ENCODE measurements around the gene TUBGCP3. TPM values are rescaled to one million over a fixed set of nuclear protein-coding genes. Genes with fewer than 3 reads are reported as not detected.

TUBGCP3 gene
- total and polyA plus RNA-seq, 2 donors (not counting 1 experiment from before 2014, with no cell fraction given) = 30.6 to 65.1 TPM

DNA sequence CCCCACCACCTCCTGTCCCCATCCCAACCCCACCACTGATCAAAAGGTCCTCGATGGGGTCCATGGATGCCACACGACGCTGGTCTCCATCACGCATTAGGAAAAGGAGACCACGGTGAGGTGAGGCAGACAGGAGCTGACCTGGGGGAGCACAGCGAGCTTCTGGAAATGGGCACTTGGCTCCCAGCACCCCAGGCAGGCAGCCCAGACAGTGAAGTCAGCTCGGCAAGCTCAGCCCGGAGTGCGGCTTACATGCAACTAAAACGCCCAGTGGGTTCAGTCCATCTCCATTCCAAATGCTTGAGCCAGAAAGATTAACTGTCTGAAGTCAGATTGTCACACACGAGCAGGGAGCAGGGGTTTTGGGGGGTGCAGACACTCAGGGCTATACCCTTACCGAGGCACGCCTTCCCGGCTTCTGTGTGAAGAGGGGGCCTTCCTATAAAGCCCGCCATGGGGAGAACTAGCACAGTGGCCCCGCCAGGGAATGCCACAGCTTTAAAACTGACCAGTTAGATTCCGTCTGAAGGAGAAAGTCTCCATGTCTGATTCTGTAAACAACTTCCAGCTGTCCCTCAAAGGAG lies 132.4 kb downstream of the TUBGCP3 start:
- ChIA-PET POLR2A (no interaction called here), CTCF (no interaction called here)
- Mint-ChIP-seq H3K4me1 (no peaks in the 10 kb centered on the region), H3K9me3 (ENCODE audit: insufficient read depth) (peaks cover 11% of the 10 kb centered on the region), H3K27ac (no peak overlapping the region), H3K4me3 (no peak overlapping the region), H3K27me3 (no peaks in the 10 kb centered on the region)
- no peak overlapping the region for H3K4me2 ChIP-seq (replicated peaks; ENCODE audit: low read depth, low read length, poor library complexity, severe bottlenecking)
- no peaks in the 10 kb centered on the region for H3K36me3 ChIP-seq (replicated peaks in 1 of 2; ENCODE audit: control extremely low read depth in 1 of 2, control insufficient read depth in 1 of 2, extremely low read depth in 1 of 2, insufficient read depth in 2 of 2, low read length in 1 of 2)
- peaks cover 0 to 17% (median 3%) of the 10 kb centered on the region in 3 donors for H3K9me3 ChIP-seq (ENCODE audit: control extremely low read depth in 1 of 3, control insufficient read depth in 2 of 3, insufficient read depth in 1 of 3, low read length in 2 of 3)
- H3K27ac ChIP-seq (ENCODE audit: low read length in 2 of 2) = no peak overlapping the region
- no peaks in the 10 kb centered on the region for H3K79me2 ChIP-seq (ENCODE audit: control insufficient read depth, insufficient read depth, low read length)
- H3K27me3 ChIP-seq (replicated peaks in 1 of 4; ENCODE audit: control extremely low read depth in 1 of 4, control insufficient read depth in 3 of 4, insufficient read depth in 4 of 4, low read length in 3 of 4) = no peaks in the 10 kb centered on the region
- no peak overlapping the region for H2AFZ ChIP-seq (ENCODE audit: insufficient read depth, low read depth, low read length, poor library complexity, severe bottlenecking)
- ATAC-seq (ENCODE audit: low read depth) (no peak), DNase-seq (no peak)
- no peaks in the 10 kb centered on the region for H3K4me1 ChIP-seq (ENCODE audit: control insufficient read depth in 2 of 2, insufficient read depth in 2 of 2, low read length in 2 of 2)
- no peak overlapping the region for H3K9ac ChIP-seq (ENCODE audit: low read length)
- no peak for TF ChIP-seq EZH2 (IDR thresholded peaks at IDR 0.05; ENCODE audit: borderline replicate concordance, insufficient read depth, low read depth, low read length, poor library complexity, severe bottlenecking)
- TF ChIP-seq, protein P1, sequence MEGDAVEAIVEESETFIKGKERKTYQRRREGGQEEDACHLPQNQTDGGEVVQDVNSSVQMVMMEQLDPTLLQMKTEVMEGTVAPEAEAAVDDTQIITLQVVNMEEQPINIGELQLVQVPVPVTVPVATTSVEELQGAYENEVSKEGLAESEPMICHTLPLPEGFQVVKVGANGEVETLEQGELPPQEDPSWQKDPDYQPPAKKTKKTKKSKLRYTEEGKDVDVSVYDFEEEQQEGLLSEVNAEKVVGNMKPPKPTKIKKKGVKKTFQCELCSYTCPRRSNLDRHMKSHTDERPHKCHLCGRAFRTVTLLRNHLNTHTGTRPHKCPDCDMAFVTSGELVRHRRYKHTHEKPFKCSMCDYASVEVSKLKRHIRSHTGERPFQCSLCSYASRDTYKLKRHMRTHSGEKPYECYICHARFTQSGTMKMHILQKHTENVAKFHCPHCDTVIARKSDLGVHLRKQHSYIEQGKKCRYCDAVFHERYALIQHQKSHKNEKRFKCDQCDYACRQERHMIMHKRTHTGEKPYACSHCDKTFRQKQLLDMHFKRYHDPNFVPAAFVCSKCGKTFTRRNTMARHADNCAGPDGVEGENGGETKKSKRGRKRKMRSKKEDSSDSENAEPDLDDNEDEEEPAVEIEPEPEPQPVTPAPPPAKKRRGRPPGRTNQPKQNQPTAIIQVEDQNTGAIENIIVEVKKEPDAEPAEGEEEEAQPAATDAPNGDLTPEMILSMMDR (IDR thresholded peaks at IDR 0.05) = no peak
- intact Hi-C loops (cut with micrococcal nuclease) = no loop called here
- H4K20me1 ChIP-seq (ENCODE audit: control insufficient read depth, insufficient read depth, low read length, poor library complexity, severe bottlenecking) = no peaks in the 10 kb centered on the region
- no peak overlapping the region for H3K4me3 ChIP-seq (ENCODE audit: control extremely low read depth in 1 of 5, extremely low read depth in 1 of 5, insufficient read depth in 1 of 5, low read depth in 2 of 5, low read length in 4 of 5)
- 89% methylated on average over 17 of the region's 17 CpGs for WGBS (ENCODE audit: insufficient coverage)

DNA sequence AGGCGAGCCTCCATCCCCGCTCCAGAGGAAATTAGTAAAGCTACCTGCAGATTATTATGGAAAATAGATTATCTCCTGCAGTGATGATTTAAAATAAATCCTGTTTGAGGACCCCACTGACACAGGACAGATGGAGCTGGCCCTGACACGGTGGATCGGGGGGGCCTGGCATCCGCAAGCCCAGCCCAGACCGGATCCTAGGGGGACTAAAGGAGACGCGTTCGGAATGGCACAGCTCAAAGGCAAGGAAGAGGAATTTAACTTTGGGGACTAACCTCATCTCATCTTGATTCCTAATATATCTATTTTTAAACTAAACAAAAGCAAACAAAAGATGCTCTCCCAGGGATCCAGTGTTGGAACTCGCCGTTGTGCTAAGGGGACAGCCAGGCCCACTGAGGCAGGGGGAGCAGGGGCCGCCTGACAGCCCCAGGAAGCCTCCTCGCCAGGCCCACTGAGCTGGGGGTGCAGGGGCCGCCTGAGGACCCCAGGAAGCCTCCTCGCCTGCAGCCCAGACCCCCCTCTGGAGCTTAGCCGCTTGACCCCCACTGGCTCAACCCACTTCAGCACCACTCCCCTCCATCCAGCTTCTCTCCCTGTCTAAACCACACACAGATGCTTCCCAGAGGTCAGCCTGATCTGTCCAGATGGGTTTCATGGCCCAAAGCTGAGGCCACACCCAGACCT lies 133.2 kb downstream of the TUBGCP3 start:
- Mint-ChIP-seq H3K27me3 (no peaks in the 10 kb centered on the region), H3K4me1 (no peaks in the 10 kb centered on the region), H3K27ac (no peak overlapping the region), H3K9me3 (ENCODE audit: insufficient read depth) (peaks cover 7% of the 10 kb centered on the region), H3K4me3 (no peak overlapping the region)
- intact Hi-C loops (cut with micrococcal nuclease) = no loop called here
- H3K4me3 ChIP-seq (ENCODE audit: control extremely low read depth in 1 of 5, extremely low read depth in 1 of 5, insufficient read depth in 1 of 5, low read depth in 2 of 5, low read length in 4 of 5) = no peak overlapping the region
- H3K36me3 ChIP-seq (replicated peaks in 1 of 2; ENCODE audit: control extremely low read depth in 1 of 2, control insufficient read depth in 1 of 2, extremely low read depth in 1 of 2, insufficient read depth in 2 of 2, low read length in 1 of 2) = no peaks in the 10 kb centered on the region
- H3K9me3 ChIP-seq (ENCODE audit: control extremely low read depth in 1 of 3, control insufficient read depth in 2 of 3, insufficient read depth in 1 of 3, low read length in 2 of 3) = peaks cover 0 to 17% (median 2%) of the 10 kb centered on the region in 3 donors
- 94% methylated on average over 14 of the region's 16 CpGs for WGBS (ENCODE audit: insufficient coverage)
- ATAC-seq (ENCODE audit: low read depth) (no peak), DNase-seq (no peak)
- ChIA-PET CTCF (no interaction called here), POLR2A (no interaction called here)
- no peaks in the 10 kb centered on the region for H3K4me1 ChIP-seq (ENCODE audit: control insufficient read depth in 2 of 2, insufficient read depth in 2 of 2, low read length in 2 of 2)
- H4K20me1 ChIP-seq (ENCODE audit: control insufficient read depth, insufficient read depth, low read length, poor library complexity, severe bottlenecking) = no peaks in the 10 kb centered on the region
- no peaks in the 10 kb centered on the region for H3K27me3 ChIP-seq (replicated peaks in 1 of 4; ENCODE audit: control extremely low read depth in 1 of 4, control insufficient read depth in 3 of 4, insufficient read depth in 4 of 4, low read length in 3 of 4)
- TF ChIP-seq EZH2 (IDR thresholded peaks at IDR 0.05; ENCODE audit: borderline replicate concordance, insufficient read depth, low read depth, low read length, poor library complexity, severe bottlenecking) = no peak
- TF ChIP-seq, protein P1 (IDR thresholded peaks at IDR 0.05) = no peak
- H3K9ac ChIP-seq (ENCODE audit: low read length) = no peak overlapping the region
- no peak overlapping the region for H3K4me2 ChIP-seq (replicated peaks; ENCODE audit: low read depth, low read length, poor library complexity, severe bottlenecking)
- H3K27ac ChIP-seq (ENCODE audit: low read length in 2 of 2) = no peak overlapping the region
- H2AFZ ChIP-seq (ENCODE audit: insufficient read depth, low read depth, low read length, poor library complexity, severe bottlenecking) = no peak overlapping the region
- no peaks in the 10 kb centered on the region for H3K79me2 ChIP-seq (ENCODE audit: control insufficient read depth, insufficient read depth, low read length)

Data from B cell (primary cell).